ENCODE data around the gene SEMA3F.

Gene SEMA3F

DNA sequence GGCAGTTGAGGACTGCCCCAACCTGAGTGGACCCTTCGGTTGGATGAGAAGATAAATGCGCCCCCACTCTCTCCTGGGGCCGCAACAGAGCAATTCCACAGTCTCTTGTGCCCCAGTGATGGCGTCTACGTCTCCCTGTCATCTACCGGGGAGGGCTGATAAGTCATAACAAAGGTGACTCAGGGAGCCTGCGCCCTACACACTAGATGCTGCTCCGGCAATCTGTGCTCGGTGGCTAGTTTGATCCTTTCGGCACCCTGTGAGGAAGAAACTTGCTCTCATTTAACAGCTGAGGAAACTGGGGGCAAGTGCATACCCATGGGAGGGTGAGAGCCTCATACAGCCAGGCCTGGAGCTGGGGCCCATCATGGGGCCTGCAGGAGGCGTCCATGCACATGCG lies 14.1 kb upstream of the SEMA3F start:
- Histone ChIP-seq H3K4me2 (ENCODE audit: low read depth, low read length, poor library complexity, severe bottlenecking) (no peak overlapping the region), H3K79me2 (ENCODE audit: insufficient read depth, low read length) (no peaks in the 10 kb centered on the region), H3K9ac (ENCODE audit: low read length) (no peak overlapping the region), H3K9me3 (ENCODE audit: insufficient read depth, low read length) (no peaks in the 10 kb centered on the region), H3K4me3 (ENCODE audit: insufficient read depth, low read length, poor library complexity, severe bottlenecking) (no peak overlapping the region), H3K36me3 (ENCODE audit: low read length) (no peaks in the 10 kb centered on the region), H3K9me2 (replicated peaks; ENCODE audit: insufficient read depth, low read length) (no peaks in the 10 kb centered on the region), H3K27ac (ENCODE audit: low read depth, low read length) (no peak overlapping the region), H3K27me3 (ENCODE audit: low read length) (no peaks in the 10 kb centered on the region), H3F3A (ENCODE audit: insufficient read depth) (no peaks in the 10 kb centered on the region), H2AFZ (ENCODE audit: low read depth, low read length, severe bottlenecking) (no peak overlapping the region), H4K20me1 (ENCODE audit: low read depth, low read length) (no peaks in the 10 kb centered on the region)
- TF ChIP-seq, protein P1, sequence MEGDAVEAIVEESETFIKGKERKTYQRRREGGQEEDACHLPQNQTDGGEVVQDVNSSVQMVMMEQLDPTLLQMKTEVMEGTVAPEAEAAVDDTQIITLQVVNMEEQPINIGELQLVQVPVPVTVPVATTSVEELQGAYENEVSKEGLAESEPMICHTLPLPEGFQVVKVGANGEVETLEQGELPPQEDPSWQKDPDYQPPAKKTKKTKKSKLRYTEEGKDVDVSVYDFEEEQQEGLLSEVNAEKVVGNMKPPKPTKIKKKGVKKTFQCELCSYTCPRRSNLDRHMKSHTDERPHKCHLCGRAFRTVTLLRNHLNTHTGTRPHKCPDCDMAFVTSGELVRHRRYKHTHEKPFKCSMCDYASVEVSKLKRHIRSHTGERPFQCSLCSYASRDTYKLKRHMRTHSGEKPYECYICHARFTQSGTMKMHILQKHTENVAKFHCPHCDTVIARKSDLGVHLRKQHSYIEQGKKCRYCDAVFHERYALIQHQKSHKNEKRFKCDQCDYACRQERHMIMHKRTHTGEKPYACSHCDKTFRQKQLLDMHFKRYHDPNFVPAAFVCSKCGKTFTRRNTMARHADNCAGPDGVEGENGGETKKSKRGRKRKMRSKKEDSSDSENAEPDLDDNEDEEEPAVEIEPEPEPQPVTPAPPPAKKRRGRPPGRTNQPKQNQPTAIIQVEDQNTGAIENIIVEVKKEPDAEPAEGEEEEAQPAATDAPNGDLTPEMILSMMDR (IDR thresholded peaks at IDR 0.05; ENCODE audit: insufficient read depth, low read length, poor library complexity, severe bottlenecking) = no peak
- TF ChIP-seq EZH2phosphoT487 (conservative IDR thresholded peaks at IDR 0.05; ENCODE audit: low read length) = no peak

DNA sequence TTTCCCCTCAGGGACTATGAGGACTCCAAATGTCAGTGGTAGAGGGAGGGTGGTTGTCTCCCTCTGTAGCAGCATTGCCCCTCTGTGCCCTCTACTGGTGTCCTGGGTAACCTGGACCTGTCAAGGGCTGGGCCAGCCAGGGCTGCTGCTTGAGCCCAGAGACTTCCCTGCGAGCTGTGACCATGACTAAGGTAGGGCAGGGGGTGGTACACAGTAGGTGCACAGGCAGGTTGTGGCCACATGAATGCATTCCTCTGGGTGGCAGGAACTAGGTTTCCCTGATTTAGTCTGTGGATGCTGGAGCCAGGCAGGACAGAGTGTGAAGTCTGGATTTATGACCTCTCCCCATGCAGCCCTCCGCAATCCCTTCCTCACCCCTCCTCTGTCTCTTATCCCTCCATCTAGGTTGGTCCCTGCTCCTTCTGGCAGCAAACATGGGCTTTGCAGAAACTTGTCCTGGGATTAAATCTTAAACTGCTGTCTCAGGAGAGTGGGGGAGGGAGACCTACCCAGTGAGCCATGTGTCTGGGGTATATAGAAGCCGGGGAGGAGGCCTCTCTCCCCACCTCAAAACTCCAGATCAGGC lies 8.7 kb upstream of the SEMA3F start:
- no peaks in the 10 kb centered on the region for H3K27me3 ChIP-seq (ENCODE audit: low read length)
- no peaks in the 10 kb centered on the region for H4K20me1 ChIP-seq (ENCODE audit: low read depth, low read length)
- no peak overlapping the region for H3K9ac ChIP-seq (ENCODE audit: low read length)
- TF ChIP-seq EZH2phosphoT487 (conservative IDR thresholded peaks at IDR 0.05; ENCODE audit: low read length) = no peak
- TF ChIP-seq, protein P1 (IDR thresholded peaks at IDR 0.05; ENCODE audit: insufficient read depth, low read length, poor library complexity, severe bottlenecking) = no peak
- H3K79me2 ChIP-seq (ENCODE audit: insufficient read depth, low read length) = no peaks in the 10 kb centered on the region
- H3K4me3 ChIP-seq (ENCODE audit: insufficient read depth, low read length, poor library complexity, severe bottlenecking) = no peak overlapping the region
- no peaks in the 10 kb centered on the region for H3F3A ChIP-seq (ENCODE audit: insufficient read depth)
- no peak overlapping the region for H2AFZ ChIP-seq (ENCODE audit: low read depth, low read length, severe bottlenecking)
- H3K9me3 ChIP-seq (ENCODE audit: insufficient read depth, low read length) = no peaks in the 10 kb centered on the region
- no peak overlapping the region for H3K27ac ChIP-seq (ENCODE audit: low read depth, low read length)
- no peaks in the 10 kb centered on the region for H3K9me2 ChIP-seq (replicated peaks; ENCODE audit: insufficient read depth, low read length)
- no peaks in the 10 kb centered on the region for H3K36me3 ChIP-seq (ENCODE audit: low read length)
- H3K4me2 ChIP-seq (ENCODE audit: low read depth, low read length, poor library complexity, severe bottlenecking) = no peak overlapping the region

DNA sequence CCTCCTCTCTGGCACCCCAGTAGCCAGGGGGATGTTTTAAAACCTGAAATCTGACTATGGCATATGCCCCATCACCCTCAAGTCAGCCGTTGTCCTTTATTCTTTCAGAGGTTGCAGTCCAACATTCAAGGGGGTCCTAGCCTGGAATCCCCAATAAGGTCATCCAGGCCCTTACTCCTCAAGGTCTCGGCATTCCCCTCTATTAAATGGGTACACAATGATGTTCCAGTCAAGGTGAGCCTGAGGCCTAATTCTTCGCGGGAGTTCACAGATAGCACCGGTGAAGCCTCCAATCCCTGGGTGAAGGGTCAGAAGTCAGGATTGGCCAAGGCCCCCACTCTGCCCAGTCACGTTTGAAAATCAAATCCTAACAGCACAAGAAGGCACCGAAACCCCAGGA lies 8.1 kb upstream of the SEMA3F start:
- Histone ChIP-seq H3F3A (ENCODE audit: insufficient read depth) (no peaks in the 10 kb centered on the region), H3K9me2 (replicated peaks; ENCODE audit: insufficient read depth, low read length) (no peaks in the 10 kb centered on the region), H2AFZ (ENCODE audit: low read depth, low read length, severe bottlenecking) (no peak overlapping the region), H3K79me2 (ENCODE audit: insufficient read depth, low read length) (no peaks in the 10 kb centered on the region), H3K9ac (ENCODE audit: low read length) (no peak overlapping the region), H3K36me3 (ENCODE audit: low read length) (no peaks in the 10 kb centered on the region), H3K4me2 (ENCODE audit: low read depth, low read length, poor library complexity, severe bottlenecking) (no peak overlapping the region), H3K27ac (ENCODE audit: low read depth, low read length) (no peak overlapping the region), H3K27me3 (ENCODE audit: low read length) (no peaks in the 10 kb centered on the region), H3K9me3 (ENCODE audit: insufficient read depth, low read length) (no peaks in the 10 kb centered on the region), H3K4me3 (ENCODE audit: insufficient read depth, low read length, poor library complexity, severe bottlenecking) (no peak overlapping the region), H4K20me1 (ENCODE audit: low read depth, low read length) (no peaks in the 10 kb centered on the region)
- TF ChIP-seq, protein P1 (IDR thresholded peaks at IDR 0.05; ENCODE audit: insufficient read depth, low read length, poor library complexity, severe bottlenecking) = no peak
- no peak for TF ChIP-seq EZH2phosphoT487 (conservative IDR thresholded peaks at IDR 0.05; ENCODE audit: low read length)

All from SU-DHL-6 (cell line).